Measurements from ENCODE around the gene PHTF2.

DNA sequence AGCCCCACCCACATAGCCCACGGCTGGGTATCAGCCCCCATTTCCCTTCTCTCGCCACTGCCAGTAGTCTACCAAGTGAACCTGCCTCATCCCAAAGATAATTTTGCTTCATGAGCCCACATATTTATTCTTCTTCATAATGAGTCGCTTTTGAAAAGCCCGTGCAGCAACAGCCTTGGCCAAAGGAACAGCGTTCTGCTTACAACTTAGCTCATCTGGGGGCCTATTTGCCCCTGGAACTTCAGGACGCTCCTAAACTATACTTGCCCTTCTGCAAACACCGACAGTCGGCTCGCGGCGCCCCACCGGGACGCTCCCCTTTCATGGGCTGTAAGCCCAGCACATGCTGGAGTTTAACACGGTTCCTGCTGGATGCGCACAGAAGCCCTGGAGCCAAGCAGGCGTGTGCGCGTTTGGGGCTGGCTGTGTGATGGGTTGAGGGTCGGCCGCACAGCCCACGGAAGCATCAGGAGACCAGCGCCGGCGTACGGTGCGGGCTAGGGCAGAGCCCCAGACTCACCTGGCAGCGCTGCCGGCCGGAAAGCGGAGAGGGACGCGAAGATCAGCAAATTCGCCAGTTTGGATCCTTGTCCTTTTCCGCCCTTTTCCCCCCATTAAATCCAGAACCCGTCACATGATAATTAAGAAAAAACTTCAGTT is 709 bp upstream of the PHTF2 start:
- TF ChIP-seq ZNF2 (tag by site-specific recombination; IDR thresholded peaks at IDR 0.05) (no peak), YY1 (tag by site-specific recombination; IDR thresholded peaks at IDR 0.05) (no peak), ZNF792 (tag by site-specific recombination; IDR thresholded peaks at IDR 0.05) (no peak), ZBTB17 (tag by site-specific recombination; IDR thresholded peaks at IDR 0.05) (no peak), ZNF211 (tag by site-specific recombination; IDR thresholded peaks at IDR 0.05; ENCODE audit: low read depth) (no peak), SP7 (tag by site-specific recombination; IDR thresholded peaks at IDR 0.05) (0 out of 2 replicates have a peak, but pooled peaks have one; percentile 9), ZSCAN16 (tag by site-specific recombination; IDR thresholded peaks at IDR 0.05) (no peak), ZNF274 (IDR thresholded peaks at IDR 0.05; ENCODE audit: low read length) (no peak), ZNF274 (tag by site-specific recombination; IDR thresholded peaks at IDR 0.05; ENCODE audit: borderline replicate concordance) (no peak), ZNF600 (tag by site-specific recombination; IDR thresholded peaks at IDR 0.05) (peak; percentile 50)
- TF ChIP-seq, protein P1, sequence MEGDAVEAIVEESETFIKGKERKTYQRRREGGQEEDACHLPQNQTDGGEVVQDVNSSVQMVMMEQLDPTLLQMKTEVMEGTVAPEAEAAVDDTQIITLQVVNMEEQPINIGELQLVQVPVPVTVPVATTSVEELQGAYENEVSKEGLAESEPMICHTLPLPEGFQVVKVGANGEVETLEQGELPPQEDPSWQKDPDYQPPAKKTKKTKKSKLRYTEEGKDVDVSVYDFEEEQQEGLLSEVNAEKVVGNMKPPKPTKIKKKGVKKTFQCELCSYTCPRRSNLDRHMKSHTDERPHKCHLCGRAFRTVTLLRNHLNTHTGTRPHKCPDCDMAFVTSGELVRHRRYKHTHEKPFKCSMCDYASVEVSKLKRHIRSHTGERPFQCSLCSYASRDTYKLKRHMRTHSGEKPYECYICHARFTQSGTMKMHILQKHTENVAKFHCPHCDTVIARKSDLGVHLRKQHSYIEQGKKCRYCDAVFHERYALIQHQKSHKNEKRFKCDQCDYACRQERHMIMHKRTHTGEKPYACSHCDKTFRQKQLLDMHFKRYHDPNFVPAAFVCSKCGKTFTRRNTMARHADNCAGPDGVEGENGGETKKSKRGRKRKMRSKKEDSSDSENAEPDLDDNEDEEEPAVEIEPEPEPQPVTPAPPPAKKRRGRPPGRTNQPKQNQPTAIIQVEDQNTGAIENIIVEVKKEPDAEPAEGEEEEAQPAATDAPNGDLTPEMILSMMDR (tag by site-specific recombination; IDR thresholded peaks at IDR 0.05) = no peak
- TF ChIP-seq, protein P2, sequence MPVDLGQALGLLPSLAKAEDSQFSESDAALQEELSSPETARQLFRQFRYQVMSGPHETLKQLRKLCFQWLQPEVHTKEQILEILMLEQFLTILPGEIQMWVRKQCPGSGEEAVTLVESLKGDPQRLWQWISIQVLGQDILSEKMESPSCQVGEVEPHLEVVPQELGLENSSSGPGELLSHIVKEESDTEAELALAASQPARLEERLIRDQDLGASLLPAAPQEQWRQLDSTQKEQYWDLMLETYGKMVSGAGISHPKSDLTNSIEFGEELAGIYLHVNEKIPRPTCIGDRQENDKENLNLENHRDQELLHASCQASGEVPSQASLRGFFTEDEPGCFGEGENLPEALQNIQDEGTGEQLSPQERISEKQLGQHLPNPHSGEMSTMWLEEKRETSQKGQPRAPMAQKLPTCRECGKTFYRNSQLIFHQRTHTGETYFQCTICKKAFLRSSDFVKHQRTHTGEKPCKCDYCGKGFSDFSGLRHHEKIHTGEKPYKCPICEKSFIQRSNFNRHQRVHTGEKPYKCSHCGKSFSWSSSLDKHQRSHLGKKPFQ (tag by site-specific recombination; IDR thresholded peaks at IDR 0.05) = no peak
